ENCODE results near the gene VAV2.

- TF ChIP-seq CTCF (IDR thresholded peaks at IDR 0.05) (no peak), POLR2A (IDR thresholded peaks at IDR 0.05) (no peak)
Measured at GRCh38 chr9:133767008-133767407, 225.1 kb downstream of the VAV2 start.

Measured in tibial nerve (tissue), 3 donors.